Lung (tissue), 16 donors: Measurements from ENCODE around the gene PCGF3. TPM values are rescaled to one million over a fixed set of nuclear protein-coding genes. Genes with fewer than 3 reads are reported as not detected.

Source experiments
- ATAC-seq: fragments of 200-7000 bp; cut with Tn5 transposase; one replicate; pipeline ENCODE4 v1.9.1; 2020; ENCODE audit warnings: moderate number of reproducible peaks; ENCODE audit not compliant: insufficient read depth, low FRiP score
- DNase-seq, 3 donors: peaks; one replicate each; pipeline ENCODE4 v3.0.0-alpha.2; 2013 to 2017
- H3K27ac ChIP-seq, 2 donors: one replicate each; pipeline ENCODE4 v1.5.1; 2013; ENCODE audit warnings: mild to moderate bottlenecking in 2 of 2, moderate library complexity in 2 of 2, control low read depth in 1 of 2, inconsistent platforms in 1 of 2, low read depth in 1 of 2, low read length in 1 of 2
- H3K27me3 ChIP-seq, 3 donors: one replicate each; pipeline ENCODE4 v1.5.1; 2013; ENCODE audit warnings: low read length in 2 of 3; ENCODE audit not compliant: control insufficient read depth in 3 of 3, insufficient read depth in 3 of 3
- H3K36me3 ChIP-seq, 4 donors: one replicate each; pipeline ENCODE4 v1.5.1; 2013; ENCODE audit warnings: low read length in 4 of 4, mild to moderate bottlenecking in 1 of 4, moderate library complexity in 1 of 4; ENCODE audit not compliant: control insufficient read depth in 4 of 4, insufficient read depth in 4 of 4
- H3K4me1 ChIP-seq, 5 donors: one replicate each; pipeline ENCODE4 v1.5.1; 2013; ENCODE audit warnings: low read length in 5 of 5, mild to moderate bottlenecking in 2 of 5, moderate library complexity in 1 of 5; ENCODE audit not compliant: control insufficient read depth in 5 of 5, insufficient read depth in 5 of 5
- H3K4me3 ChIP-seq: one replicate; pipeline ENCODE4 v1.5.1; 2013; ENCODE audit warnings: mild to moderate bottlenecking, control low read depth, moderate library complexity
- H3K9ac ChIP-seq, 2 donors: one replicate each; pipeline ENCODE4 v1.5.1; 2013; ENCODE audit warnings: low read length in 2 of 2, control low read depth in 1 of 2; ENCODE audit not compliant: insufficient read depth in 1 of 2
- H3K9me3 ChIP-seq, 4 donors: one replicate each; pipeline ENCODE4 v1.5.1; 2013; ENCODE audit warnings: low read length in 3 of 4, mild to moderate bottlenecking in 1 of 4, moderate library complexity in 1 of 4; ENCODE audit not compliant: control insufficient read depth in 4 of 4, insufficient read depth in 3 of 4
- CTCF ChIP-seq: IDR thresholded peaks from 2 replicates; pipeline ENCODE4 v1.5.1; 2012; ENCODE audit warnings: mild to moderate bottlenecking; ENCODE audit errors: control extremely low read depth, extremely low read depth
- WGBS, 2 donors: extraction: QIAGEN DNeasy Blood & Tissue Kit; methylation state at CpG; one replicate each; pipeline ENCODE4 v1.1.7; 2013; 5-methylcytosine and 5-hydroxymethylcytosine counted together
- long read RNA-seq, 5 donors: transcript quantifications; one replicate each; lab custom pipeline, GENCODE V29; 2026
- polyA plus RNA-seq, 2 donors: library from polyadenylated mRNA; stranded (reverse); fragments of 200-250 nt; gene quantifications; one replicate each; pipeline ENCODE4 v1.2.1, GENCODE V29; 2013
- total RNA-seq, 2 donors: library from RNA; depleted of rRNA in 1 of 2; stranded (reverse); fragments of >200 nt in 1 of 2; gene quantifications; one replicate each; pipeline ENCODE4 v1.2.1, GENCODE V29; 2014 to 2021
- donor health status: control.
- donor health status: control.
- donor health status: Bipolar disorder and iron deficiency.
- donor health status: healthy.
- donor health status: DM: yes; HTN: yes; CAD: no.

PCGF3 gene
- total RNA-seq: 10 to 100 TPM; 46.5 to 66.8 TPM
- 10 to 100 TPM; 29.3 to 40.2 TPM for polyA plus RNA-seq
- long read RNA-seq, donor 1, full-length matches to known transcripts: 60 of 65 reads
- long read RNA-seq, donor 1, partial matches to known transcripts: 5 of 65 reads
- long read RNA-seq, donor 1, other reads (novel, unspliced or antisense): 0 of 65 reads
- long read RNA-seq, donor 2, transcript PCGF3-213 (1 exons, 1,899 nt): major isoform, 35 of 66 reads
- long read RNA-seq, donor 2, partial matches to known transcripts: 29 of 66 reads
- long read RNA-seq, donor 2, other reads (novel, unspliced or antisense): 0 of 66 reads
- long read RNA-seq, donor 3, transcript PCGF3-213 (1 exons, 1,899 nt): major isoform, 37 of 38 reads
- long read RNA-seq, donor 3, partial matches to known transcripts: 0 of 38 reads
- long read RNA-seq, donor 3, other reads (novel, unspliced or antisense): 0 of 38 reads
- long read RNA-seq, donor 4, full-length matches to known transcripts: 51 of 51 reads
- long read RNA-seq, donor 4, partial matches to known transcripts: 0 of 51 reads
- long read RNA-seq, donor 4, other reads (novel, unspliced or antisense): 0 of 51 reads
- long read RNA-seq, donor 5, full-length matches to known transcripts: 78 of 84 reads
- long read RNA-seq, donor 5, partial matches to known transcripts: 6 of 84 reads
- long read RNA-seq, donor 5, other reads (novel, unspliced or antisense): 0 of 84 reads

GRCh38 chr4:705278-706082 lies at the start of gene PCGF3:
TSS of gene PCGF3 (plus strand) at chr4:705832. CDS start at chr4:733681, 27,849 bp downstream.
- peaks cover 6 to 23% (median 11%) of the 10 kb centered on the region in 5 donors for H3K4me1 ChIP-seq
- H3K4me3 ChIP-seq: peak within 1 kb of the TSS; percentile 70
- peak within 1 kb of the TSS; percentile 76 to 99 for H3K9ac ChIP-seq
- ATAC-seq: peak; percentile 98
- DNase-seq: peak; percentile 97 to 99 (median 98)
- peaks cover 0 to 5% (median 0%) of the 10 kb centered on the region in 4 donors for H3K36me3 ChIP-seq
- 2% methylated on average over 66 to 82 of the region's 82 CpGs for WGBS, 2 donors
- no peaks in the 10 kb centered on the region for H3K9me3 ChIP-seq
- H3K27ac ChIP-seq: peak within 1 kb of the TSS; percentile 89 to 90
- TF ChIP-seq CTCF: no peak
- no peaks in the 10 kb centered on the region for H3K27me3 ChIP-seq

GRCh38 chr4:656436-657337 lies 48.9 kb upstream of the PCGF3 start:
- H3K36me3 ChIP-seq: peaks cover 0 to 4% (median 0%) of the 10 kb centered on the region in 4 donors
- H3K9ac ChIP-seq: no peak overlapping the region
- no peak for TF ChIP-seq CTCF
- H3K27me3 ChIP-seq: peaks cover 0 to 31% (median 3%) of the 10 kb centered on the region in 3 donors
- DNase-seq (peak in 1 of 3 donors; percentile 14), ATAC-seq (no peak)
- no peak overlapping the region for H3K4me3 ChIP-seq
- 75 to 83% methylated on average over 57 to 58 of the region's 58 CpGs for WGBS, 2 donors
- no peaks in the 10 kb centered on the region for H3K4me1 ChIP-seq
- H3K9me3 ChIP-seq: peaks cover 0 to 7% (median 0%) of the 10 kb centered on the region in 4 donors
- H3K27ac ChIP-seq: no peak overlapping the region

- no peak for ATAC-seq
- Histone ChIP-seq H3K9me3 (peaks cover 0 to 7% (median 0%) of the 10 kb centered on the region in 4 donors), H3K27me3 (peaks cover 0 to 24% (median 3%) of the 10 kb centered on the region in 3 donors), H3K9ac (no peak overlapping the region), H3K36me3 (peaks cover 0 to 4% (median 0%) of the 10 kb centered on the region in 4 donors), H3K27ac (no peak overlapping the region), H3K4me3 (no peak overlapping the region), H3K4me1 (no peaks in the 10 kb centered on the region)
- no peak for TF ChIP-seq CTCF
- DNase-seq: peak in 1 of 3 donors; percentile 31
- 83 to 86% methylated on average over 23 of the region's 23 CpGs for WGBS, 2 donors
Measured at GRCh38 chr4:657338-657833, 48.2 kb upstream of the PCGF3 start.
